ENCODE data around the gene ALOX15B.

DNA sequence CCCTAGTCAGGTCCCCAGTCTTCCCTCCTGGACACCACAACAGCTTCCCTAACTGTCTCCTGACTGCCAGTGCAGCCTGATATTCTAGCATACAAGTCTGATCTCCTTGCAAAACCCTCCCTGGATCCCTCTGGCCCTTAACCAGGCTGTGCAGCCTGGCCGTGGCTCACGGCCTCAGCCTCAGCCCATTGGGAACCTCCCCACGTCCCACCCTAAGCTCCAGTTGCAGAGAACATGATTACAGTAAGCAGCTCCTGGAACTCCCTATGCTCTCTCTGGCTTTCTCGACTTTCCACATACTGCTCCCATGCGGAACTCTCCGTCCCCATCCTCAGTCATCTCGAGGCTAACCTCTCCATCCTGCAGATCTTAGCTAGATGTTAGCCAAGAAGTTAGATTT is 35.7 kb downstream of the ALOX15B start:
- TF ChIP-seq, protein P1, sequence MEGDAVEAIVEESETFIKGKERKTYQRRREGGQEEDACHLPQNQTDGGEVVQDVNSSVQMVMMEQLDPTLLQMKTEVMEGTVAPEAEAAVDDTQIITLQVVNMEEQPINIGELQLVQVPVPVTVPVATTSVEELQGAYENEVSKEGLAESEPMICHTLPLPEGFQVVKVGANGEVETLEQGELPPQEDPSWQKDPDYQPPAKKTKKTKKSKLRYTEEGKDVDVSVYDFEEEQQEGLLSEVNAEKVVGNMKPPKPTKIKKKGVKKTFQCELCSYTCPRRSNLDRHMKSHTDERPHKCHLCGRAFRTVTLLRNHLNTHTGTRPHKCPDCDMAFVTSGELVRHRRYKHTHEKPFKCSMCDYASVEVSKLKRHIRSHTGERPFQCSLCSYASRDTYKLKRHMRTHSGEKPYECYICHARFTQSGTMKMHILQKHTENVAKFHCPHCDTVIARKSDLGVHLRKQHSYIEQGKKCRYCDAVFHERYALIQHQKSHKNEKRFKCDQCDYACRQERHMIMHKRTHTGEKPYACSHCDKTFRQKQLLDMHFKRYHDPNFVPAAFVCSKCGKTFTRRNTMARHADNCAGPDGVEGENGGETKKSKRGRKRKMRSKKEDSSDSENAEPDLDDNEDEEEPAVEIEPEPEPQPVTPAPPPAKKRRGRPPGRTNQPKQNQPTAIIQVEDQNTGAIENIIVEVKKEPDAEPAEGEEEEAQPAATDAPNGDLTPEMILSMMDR (IDR thresholded peaks at IDR 0.05) = no peak
- TF ChIP-seq POLR2A (IDR thresholded peaks at IDR 0.05) = no peak
